GM10266 (cell line): ENCODE measurements around the gene ANK3.

Experiments used
- DNase-seq: peaks from one replicate; pipeline ENCODE4 v3.0.0; 2012; ENCODE audit errors: extremely low spot score
- TF ChIP-seq, protein P1 (sequence below): IDR thresholded peaks from 2 replicates; pipeline ENCODE4 v1.5.1; 2012; ENCODE audit warnings: mild to moderate bottlenecking, low read depth; ENCODE audit not compliant: control insufficient read depth, insufficient read depth; ENCODE audit errors: missing control alignments

Gene ANK3

DNA sequence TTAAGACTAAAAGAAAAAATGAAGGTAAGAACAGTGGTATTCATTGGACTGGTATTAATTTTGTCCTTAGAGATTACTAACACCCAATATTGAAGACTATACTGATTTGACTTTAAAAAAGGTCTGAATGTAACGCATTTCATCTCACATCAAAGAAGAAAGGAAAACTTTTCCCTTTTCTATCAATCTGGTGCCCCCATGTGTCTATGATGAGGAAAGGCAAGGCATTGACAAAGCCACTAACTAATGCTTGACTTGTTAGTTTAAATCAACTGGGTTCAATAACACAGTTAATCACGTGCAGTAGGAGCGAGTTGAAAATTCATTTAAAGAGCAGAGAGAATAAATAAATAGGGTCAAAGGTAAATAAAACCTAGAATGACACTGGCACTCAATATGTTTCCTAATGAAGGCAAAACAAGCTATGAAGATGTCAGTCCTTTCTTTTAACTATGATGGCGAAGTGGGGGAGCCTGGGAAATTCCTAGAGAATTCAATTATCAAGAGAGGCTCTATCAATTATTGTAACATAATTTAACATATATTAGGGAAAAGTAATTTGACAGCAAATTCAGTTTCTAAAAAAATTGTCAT, 180.9 kb downstream of the ANK3 start:
- TF ChIP-seq, protein P1, sequence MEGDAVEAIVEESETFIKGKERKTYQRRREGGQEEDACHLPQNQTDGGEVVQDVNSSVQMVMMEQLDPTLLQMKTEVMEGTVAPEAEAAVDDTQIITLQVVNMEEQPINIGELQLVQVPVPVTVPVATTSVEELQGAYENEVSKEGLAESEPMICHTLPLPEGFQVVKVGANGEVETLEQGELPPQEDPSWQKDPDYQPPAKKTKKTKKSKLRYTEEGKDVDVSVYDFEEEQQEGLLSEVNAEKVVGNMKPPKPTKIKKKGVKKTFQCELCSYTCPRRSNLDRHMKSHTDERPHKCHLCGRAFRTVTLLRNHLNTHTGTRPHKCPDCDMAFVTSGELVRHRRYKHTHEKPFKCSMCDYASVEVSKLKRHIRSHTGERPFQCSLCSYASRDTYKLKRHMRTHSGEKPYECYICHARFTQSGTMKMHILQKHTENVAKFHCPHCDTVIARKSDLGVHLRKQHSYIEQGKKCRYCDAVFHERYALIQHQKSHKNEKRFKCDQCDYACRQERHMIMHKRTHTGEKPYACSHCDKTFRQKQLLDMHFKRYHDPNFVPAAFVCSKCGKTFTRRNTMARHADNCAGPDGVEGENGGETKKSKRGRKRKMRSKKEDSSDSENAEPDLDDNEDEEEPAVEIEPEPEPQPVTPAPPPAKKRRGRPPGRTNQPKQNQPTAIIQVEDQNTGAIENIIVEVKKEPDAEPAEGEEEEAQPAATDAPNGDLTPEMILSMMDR, result peak; percentile 69
- peak; percentile 21 for DNase-seq

GRCh38 chr10:60207894-60208293, 181.8 kb downstream of the ANK3 start:
- TF ChIP-seq, protein P1, result no peak
- no peak for DNase-seq

GRCh38 chr10:60206735-60207134, 182.9 kb downstream of the ANK3 start:
- no peak for DNase-seq
- TF ChIP-seq, protein P1, result no peak

DNA sequence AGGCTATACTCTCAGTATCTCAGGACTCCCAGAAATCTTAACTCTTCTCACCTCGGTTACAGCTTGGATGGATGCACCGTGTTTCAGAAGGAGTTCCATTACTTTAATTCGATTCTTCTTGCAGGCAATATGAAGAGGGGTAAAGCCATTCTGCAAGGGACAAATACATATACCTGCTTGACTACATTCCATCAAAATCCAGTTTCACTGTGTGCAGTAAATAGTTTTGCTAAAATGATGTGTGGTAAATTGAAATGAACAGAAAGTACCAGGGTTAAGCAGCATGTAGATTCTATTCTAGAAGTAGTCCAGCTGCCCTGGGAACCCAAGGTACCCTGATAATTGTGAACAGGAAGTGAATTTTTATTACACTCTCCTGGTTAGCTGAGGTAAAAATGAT, 183.9 kb downstream of the ANK3 start:
- TF ChIP-seq, protein P1, result no peak

GRCh38 chr10:60203993-60204618, 185.6 kb downstream of the ANK3 start:
- TF ChIP-seq, protein P1, result peak; percentile 45
- no peak for DNase-seq

More for the DNA sequence above, 183.9 kb downstream of the ANK3 start:
- no peak for DNase-seq

DNA sequence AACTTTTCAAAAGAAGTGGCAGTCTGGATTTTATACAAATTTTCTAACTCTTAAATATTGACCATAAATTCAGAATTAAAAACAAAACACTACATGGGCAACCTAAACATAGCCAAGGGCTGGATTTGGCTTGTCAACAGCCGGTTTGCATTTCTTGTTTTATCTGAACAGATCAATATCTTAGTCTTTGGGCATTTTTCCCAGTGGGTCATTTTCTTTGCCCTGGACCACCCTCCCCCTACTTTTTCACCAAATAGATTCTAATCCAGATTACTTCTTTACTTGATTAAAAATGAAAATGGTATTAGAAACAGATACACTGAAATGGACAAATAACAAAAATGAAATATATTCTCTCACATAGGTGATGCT, 189.0 kb downstream of the ANK3 start:
- DNase-seq, result no peak
- TF ChIP-seq, protein P1, result no peak

- TF ChIP-seq, protein P1, result no peak
- DNase-seq, result no peak
Measured at GRCh38 chr10:60200012-60200681, 189.5 kb downstream of the ANK3 start.
